ACC112 (cell line): ENCODE data around the gene CEMP1.
A peak's percentile ranks its signal among the peaks of the same experiment; 100 is the strongest.

Experiments
- H2AFZ ChIP-seq: fragments of 200-600 bp; sonication (generic); one replicate; pipeline ENCODE4 v1.6.0; 2017; ENCODE audit warnings: antibody characterized with exemption, low read length; ENCODE audit not compliant: unreplicated experiment
- H3K27ac ChIP-seq: fragments of 200-600 bp; sonication (generic); 2 replicates; pipeline ENCODE4 v1.5.1; 2014; ENCODE audit warnings: low read depth, mild to moderate bottlenecking, antibody characterized with exemption, low read length, moderate library complexity
- H3K27me3 ChIP-seq: fragments of 200-600 bp; sonication (generic); 2 replicates; pipeline ENCODE4 v1.6.1; 2014; ENCODE audit warnings: mild to moderate bottlenecking, antibody characterized with exemption, low read length, moderate library complexity, mixed read lengths; ENCODE audit not compliant: insufficient read depth
- H3K36me3 ChIP-seq: fragments of 200-600 bp; sonication (generic); 2 replicates; pipeline ENCODE4 v1.6.1; 2016; ENCODE audit warnings: mild to moderate bottlenecking, antibody characterized with exemption, low read length, moderate library complexity, mixed read lengths; ENCODE audit not compliant: insufficient read depth
- H3K4me1 ChIP-seq: fragments of 200-600 bp; sonication (generic); one replicate; pipeline ENCODE4 v1.6.1; 2016; ENCODE audit warnings: low read length, mixed read lengths; ENCODE audit not compliant: insufficient read depth, unreplicated experiment, control insufficient read depth
- H3K4me3 ChIP-seq: fragments of 200-600 bp; sonication (generic); 2 replicates; pipeline ENCODE4 v1.5.1; 2014; ENCODE audit warnings: mild to moderate bottlenecking, low read depth, low read length
- H3K79me2 ChIP-seq: fragments of 200-600 bp; sonication (generic); one replicate; pipeline ENCODE4 v1.6.0; 2016; ENCODE audit warnings: low read length; ENCODE audit not compliant: control insufficient read depth, unreplicated experiment, insufficient read depth

Gene CEMP1

DNA sequence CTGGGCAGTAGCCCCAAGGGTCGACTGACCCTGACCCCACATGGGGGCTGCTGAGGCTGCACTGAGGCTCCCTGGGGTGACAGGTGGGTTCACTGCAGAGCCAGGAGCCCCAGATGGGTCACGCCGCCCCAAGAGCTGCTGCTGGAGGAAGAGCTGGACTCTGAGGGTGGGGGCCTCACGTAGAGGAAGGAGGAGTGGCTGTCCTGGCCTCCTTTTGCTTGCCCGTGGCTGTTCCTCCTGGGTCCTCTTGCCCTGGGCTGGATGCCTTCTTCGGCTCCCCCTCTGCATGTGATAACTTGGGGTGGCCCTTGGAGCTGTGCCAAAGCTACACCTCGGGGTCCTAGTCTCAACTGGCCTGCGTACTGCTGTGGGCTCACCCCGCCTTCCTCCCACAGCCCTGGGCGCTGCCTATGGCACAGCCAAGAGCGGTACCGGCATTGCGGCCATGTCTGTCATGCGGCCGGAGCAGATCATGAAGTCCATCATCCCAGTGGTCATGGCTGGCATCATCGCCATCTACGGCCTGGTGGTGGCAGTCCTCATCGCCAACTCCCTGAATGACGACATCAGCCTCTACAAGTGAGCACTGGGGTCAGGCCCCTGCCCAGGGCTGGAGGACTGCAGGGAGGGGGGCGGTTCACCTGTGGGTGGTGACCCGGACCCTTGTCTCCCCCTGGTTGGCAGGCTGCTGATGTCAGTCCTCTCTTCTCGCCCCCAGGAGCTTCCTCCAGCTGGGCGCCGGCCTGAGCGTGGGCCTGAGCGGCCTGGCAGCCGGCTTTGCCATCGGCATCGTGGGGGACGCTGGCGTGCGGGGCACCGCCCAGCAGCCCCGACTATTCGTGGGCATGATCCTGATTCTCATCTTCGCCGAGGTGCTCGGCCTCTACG, 12.1 kb downstream of the CEMP1 start:
- Histone ChIP-seq H3K36me3 (no peaks in the 10 kb centered on the region; the same call in 1 of the 2 replicates), H3K4me1 (peaks cover 45% of the 10 kb centered on the region), H3K4me3 (peak overlapping the region; percentile 55; the same call in 1 of the 2 replicates), H3K27ac (0 out of 2 replicates have a peak overlapping the region, but pooled peaks have one; percentile 59), H2AFZ (no peak overlapping the region), H3K79me2 (peaks cover 80% of the 10 kb centered on the region), H3K27me3 (no peaks in the 10 kb centered on the region)

- Histone ChIP-seq H3K27me3 (no peaks in the 10 kb centered on the region), H3K4me1 (peaks cover 45% of the 10 kb centered on the region), H2AFZ (no peak overlapping the region), H3K4me3 (no peak overlapping the region; the same call in 1 of the 2 replicates), H3K79me2 (peaks cover 77% of the 10 kb centered on the region), H3K36me3 (no peaks in the 10 kb centered on the region), H3K27ac (no peak overlapping the region)
These were observed 13.1 kb downstream of the CEMP1 start for GRCh38 chr16:2517954-2518605.

DNA sequence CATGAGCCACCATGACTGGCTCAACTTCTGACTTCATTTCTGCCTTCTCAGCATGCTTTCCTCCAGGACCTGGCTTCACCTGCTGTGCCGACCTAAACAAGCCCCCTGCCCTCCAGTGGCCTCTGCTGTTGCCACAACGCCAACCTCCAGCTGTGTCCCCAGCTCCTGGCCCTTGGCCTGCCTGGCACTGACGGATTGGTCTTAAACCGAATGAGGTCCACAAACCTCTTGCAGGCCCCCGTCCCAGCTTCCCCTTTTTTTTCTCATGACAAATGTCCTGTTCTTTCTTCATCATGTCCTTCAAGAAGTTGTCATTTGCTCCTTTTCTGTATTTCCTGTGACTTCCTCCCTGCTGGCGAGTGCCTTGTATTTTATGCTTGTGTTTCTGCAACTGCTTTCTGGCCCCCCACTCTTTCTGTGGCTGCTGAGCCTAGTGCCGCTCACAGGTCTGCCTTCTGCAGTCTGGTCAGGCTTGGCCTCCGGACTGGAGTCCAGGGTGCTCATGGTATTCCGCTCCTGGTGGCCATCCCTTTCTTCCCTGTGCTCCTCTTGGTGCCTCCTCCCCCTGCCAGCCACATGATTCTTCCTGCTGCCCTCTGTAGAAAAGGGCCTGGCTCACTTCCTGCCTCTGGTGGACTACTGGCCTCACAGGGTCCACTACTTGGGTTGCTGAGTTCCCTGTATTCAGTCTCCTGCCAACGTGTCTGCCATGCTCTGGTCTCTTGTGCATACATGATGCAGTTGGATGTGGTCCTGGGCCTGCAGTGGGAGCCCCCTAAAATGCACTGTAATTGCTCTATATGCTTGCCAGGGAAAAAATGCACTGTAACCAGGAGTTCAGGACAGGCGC, 14.6 kb downstream of the CEMP1 start:
- H3K36me3 ChIP-seq = no peaks in the 10 kb centered on the region
- no peak overlapping the region for H2AFZ ChIP-seq
- H3K27ac ChIP-seq = no peak overlapping the region
- H3K4me3 ChIP-seq = peak overlapping the region; percentile 87
- H3K4me1 ChIP-seq = peaks cover 45% of the 10 kb centered on the region
- H3K27me3 ChIP-seq = no peaks in the 10 kb centered on the region
- H3K79me2 ChIP-seq = peaks cover 73% of the 10 kb centered on the region

GRCh38 chr16:2515180-2515851, 15.9 kb downstream of the CEMP1 start:
- no peaks in the 10 kb centered on the region for H3K36me3 ChIP-seq
- peak overlapping the region; percentile 91 for H3K27ac ChIP-seq
- no peaks in the 10 kb centered on the region for H3K27me3 ChIP-seq
- no peak overlapping the region for H2AFZ ChIP-seq
- H3K4me1 ChIP-seq = peaks cover 41% of the 10 kb centered on the region
- H3K79me2 ChIP-seq = peaks cover 62% of the 10 kb centered on the region
- peak overlapping the region; percentile 87 for H3K4me3 ChIP-seq

DNA sequence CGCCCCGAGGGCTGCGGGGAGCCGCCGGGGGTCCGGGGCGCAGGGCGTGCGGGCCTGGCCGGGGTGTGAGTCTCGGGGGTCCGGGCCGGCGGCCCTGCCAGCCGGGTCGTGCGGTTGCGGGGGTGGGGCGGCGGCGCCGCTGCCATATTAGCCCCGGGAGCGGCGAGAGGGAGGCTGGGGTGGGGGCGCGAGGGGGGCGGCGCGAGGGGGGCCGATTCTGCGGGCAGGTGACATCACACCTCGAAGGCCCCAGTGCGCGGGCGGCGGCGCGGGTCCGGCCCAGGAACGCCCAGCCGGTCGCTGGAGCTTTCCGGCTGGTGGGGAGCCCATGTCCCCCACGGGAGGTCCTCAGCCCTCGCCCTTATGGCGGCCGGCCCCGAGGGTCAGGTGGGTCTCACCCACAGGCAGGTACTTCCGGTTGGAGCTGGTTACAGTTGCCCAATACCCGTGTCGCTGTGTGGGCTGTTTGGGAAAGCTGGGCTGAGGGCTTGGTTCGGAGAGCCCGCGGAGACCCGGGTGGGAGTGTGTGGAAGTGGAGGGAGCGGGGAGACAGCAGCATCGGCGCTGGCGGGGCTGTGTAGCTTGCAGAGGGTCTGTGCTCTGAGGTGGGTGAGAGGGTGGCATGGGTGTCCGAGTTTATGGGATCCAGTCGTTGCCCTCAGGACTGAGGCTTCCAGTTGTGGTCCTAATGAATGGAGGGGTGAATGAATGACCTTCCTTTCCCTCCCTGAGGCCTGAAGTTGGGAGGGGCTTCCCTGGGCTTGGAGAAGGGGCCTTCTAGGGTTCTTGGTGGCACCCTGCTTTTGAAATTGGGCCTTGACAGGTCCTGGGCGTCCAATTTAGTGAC, 16.7 kb downstream of the CEMP1 start:
- H3K27ac ChIP-seq = peak overlapping the region; percentile 91
- H2AFZ ChIP-seq = no peak overlapping the region
- H3K79me2 ChIP-seq = peaks cover 58% of the 10 kb centered on the region
- no peaks in the 10 kb centered on the region for H3K27me3 ChIP-seq
- H3K36me3 ChIP-seq = no peaks in the 10 kb centered on the region
- H3K4me3 ChIP-seq = peak overlapping the region; percentile 87
- peaks cover 39% of the 10 kb centered on the region for H3K4me1 ChIP-seq

DNA sequence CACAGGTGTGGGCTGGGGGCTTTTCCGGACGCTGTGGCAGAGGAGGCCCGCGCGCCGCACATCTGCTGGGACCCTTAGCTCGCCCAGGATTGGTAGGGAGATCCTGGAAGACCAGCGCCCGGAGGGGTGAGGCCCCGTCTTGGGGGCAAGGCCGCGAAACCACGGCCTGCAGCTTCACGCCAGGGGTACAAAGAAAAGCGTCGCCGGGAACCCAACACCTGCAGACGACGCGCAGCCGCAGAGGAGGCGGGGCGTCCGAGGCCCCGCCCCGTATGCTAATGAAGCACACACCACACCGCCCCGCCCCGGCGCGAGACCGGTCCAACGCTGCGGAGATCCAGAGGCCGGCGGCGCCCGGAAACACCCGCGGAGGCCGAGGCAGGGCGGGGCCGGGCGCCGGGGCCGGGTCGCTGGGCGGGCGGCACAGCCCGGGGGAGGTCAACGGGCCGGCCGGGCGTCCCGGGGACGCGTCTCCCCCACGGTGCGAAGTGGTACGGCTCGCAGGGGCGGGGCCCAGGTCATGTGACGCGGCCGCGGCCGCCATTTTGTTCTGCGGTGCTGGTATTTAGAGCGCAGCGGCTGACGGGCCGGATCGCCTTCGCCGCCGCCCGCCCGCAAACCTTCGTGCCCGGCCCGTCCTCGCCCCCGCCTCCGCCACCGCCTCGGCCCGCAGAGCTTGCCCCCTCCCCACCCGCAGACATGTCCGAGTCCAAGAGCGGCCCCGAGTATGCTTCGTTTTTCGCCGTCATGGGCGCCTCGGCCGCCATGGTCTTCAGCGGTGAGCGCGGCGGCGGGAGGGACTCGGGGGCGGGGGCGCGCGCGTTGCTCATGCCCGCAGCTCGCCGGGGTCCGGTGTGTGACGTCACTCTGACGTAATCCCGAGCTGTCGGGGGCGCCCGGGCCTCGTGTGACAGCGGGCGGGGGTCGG, 17.5 kb downstream of the CEMP1 start, which contains the start of gene ATP6V0C:
TSS of gene ATP6V0C (plus strand) at position 548 of the 928 bp plus-strand sequence. CDS start at position 700, 152 bp downstream.
- peak within 1 kb of the TSS; percentile 91 for H3K27ac ChIP-seq
- no peaks in the 10 kb centered on the region for H3K36me3 ChIP-seq
- H3K4me3 ChIP-seq = peak within 1 kb of the TSS; percentile 87
- H3K79me2 ChIP-seq = peaks cover 49% of the 10 kb centered on the region
- peak within 1 kb of the TSS; percentile 48 for H2AFZ ChIP-seq
- H3K27me3 ChIP-seq = no peaks in the 10 kb centered on the region
- peaks cover 31% of the 10 kb centered on the region for H3K4me1 ChIP-seq

- peak overlapping the region; percentile 48 for H2AFZ ChIP-seq
- peak overlapping the region; percentile 87 for H3K4me3 ChIP-seq
- no peak overlapping the region for H3K27ac ChIP-seq
These were observed 18.3 kb downstream of the CEMP1 start for GRCh38 chr16:2512735-2513404.

GRCh38 chr16:2511996-2512734, 19.0 kb downstream of the CEMP1 start:
- Histone ChIP-seq H3K4me3 (no peak overlapping the region), H3K4me1 (peaks cover 20% of the 10 kb centered on the region), H3K79me2 (peaks cover 34% of the 10 kb centered on the region), H3K27ac (no peak overlapping the region), H3K36me3 (no peaks in the 10 kb centered on the region), H2AFZ (no peak overlapping the region), H3K27me3 (no peaks in the 10 kb centered on the region)

More at GRCh38 chr16:2512735-2513404, 18.3 kb downstream of the CEMP1 start:
- H3K36me3 ChIP-seq = no peaks in the 10 kb centered on the region
- peaks cover 41% of the 10 kb centered on the region for H3K79me2 ChIP-seq
- no peaks in the 10 kb centered on the region for H3K27me3 ChIP-seq
- peaks cover 24% of the 10 kb centered on the region for H3K4me1 ChIP-seq
